Stimulated activated CD4-positive, alpha-beta T cell treated with anti-CD3 and anti-CD28 coated beads, Interleukin-4, amount 100 ng/mL, for 1 hour (primary cell): Measurements from ENCODE around the gene TRIP13.
"Not testable (repeated sequence)": the region's sequence is repeated elsewhere in the genome, so short reads cannot be mapped to it uniquely, and the experiment has no call there.

Source experiments
- DNase-seq: peaks from one replicate; pipeline ENCODE4 v3.0.0-alpha.2; 2020

TRIP13 gene

DNA sequence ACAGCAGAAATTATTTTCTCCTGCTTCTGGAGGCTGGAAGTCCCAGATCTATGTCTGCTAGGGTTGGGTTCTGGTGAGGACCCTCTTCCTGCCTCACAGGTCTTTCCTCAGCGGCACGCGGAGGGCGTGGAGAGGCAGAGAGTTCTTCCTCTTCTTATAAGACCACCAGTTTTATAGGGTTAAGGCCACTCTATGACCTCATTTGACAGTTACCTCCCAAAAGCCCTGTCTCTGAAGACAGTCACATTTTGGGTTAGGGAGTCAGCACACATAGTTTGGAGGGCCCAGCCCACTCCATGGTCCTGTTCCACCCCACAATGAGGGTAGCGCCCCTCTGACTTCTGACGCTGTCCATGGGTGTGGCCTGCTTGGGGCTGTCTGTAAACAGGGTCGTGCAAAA lies 46.7 kb downstream of the TRIP13 start:
- DNase-seq: no peak

DNA sequence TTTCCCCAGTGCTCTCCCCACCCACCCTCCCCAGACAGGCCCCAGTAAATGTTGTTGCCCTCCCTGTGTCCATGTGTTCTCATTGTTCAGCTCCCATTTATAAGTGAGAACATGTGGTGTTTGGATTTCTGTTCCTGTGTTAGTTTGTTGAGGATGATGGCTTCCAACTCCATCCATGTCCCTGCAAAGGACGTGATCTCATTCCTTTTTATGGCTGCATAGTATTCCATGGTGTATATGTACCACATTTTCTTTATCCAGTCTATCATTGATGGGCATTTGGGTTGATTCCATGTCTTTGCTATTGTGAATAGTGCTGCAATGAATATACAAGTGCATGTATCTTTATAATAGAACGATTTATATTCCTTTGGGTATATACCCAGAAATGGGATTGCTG lies 48.1 kb downstream of the TRIP13 start:
- DNase-seq: not testable (repeated sequence)

DNA sequence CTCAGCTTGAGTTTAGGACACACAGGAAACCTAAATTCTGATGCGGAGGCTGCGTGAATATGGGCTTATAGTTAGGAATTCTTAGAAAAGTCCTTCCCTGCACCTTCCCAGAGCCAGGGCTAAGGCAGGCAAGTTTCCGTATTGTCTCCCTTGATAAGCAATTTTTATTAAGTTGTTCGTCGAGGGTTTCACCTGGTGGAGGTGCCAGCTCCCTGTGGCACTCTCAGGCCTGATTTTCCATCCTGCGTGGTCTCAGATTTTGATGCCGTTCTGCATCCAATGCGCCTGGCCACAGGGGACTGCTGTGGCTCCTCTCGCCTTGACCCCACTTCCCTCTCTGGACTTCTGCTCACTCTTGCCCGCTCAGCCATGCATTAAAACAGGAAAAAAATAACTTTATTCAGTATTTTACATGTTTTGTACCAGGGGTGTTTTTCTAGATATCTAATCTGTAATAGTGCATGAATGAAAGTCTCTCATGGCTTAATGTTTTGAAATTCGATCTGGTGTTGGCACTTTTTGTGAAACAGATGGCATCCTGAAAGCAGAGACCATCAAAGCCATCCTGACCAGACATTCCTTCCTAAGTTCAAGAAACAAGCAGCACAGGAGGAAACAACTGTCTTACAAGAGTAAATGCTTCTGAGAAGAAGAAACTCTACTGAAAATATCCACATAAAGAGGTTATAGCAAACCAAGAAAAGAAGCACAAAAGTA lies 50.7 kb downstream of the TRIP13 start:
- no peak for DNase-seq

DNA sequence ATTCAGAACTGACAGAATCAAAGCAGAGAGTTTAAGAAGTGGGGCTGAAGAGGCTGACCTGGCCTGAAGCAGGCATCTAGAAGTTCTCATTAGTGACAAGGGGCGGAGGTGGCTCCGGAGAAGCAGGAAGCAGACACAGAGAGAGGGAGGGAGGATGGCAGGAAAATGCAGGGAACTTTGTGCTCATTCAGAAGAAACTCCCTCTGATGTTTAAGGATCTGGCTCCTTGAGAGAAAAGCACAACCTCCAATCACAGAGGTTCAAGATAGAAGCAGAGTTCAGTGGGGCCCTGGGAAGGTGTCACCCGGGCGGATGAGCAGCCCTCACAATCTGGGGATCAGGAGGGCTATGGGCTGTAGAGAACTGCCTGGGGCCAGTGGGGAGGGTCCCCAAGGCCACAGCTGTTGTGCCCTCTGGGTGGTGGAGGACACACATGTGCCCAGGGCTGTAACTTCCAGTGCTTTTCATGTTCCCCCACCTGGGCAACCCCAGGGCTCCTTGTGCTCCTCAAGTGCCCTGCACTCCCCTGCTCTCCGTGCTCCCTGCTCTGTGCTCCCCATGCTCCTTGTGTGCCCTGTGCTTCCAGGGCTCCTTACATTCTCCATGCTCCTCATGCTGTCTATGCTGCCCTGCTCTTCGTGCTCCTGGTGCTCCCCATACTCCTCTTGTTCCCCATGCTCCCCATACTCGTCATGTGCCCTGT lies 51.4 kb downstream of the TRIP13 start:
- DNase-seq: no peak

DNA sequence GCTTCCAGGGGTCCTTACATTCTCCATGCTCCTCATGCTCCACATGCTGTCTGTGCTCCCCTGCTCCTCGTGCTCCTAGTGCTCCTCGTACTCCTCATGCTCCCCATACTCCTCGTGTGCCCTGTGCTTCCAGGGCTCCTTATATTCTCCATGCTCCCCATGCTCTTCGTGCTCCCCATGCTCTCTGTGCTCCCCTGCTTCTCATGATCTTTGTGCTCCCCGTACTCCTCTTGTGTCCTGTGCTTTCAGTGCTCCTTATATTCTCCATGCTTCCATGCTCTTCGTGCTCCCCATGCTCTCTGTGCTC lies 51.9 kb downstream of the TRIP13 start:
- DNase-seq: no peak

DNA sequence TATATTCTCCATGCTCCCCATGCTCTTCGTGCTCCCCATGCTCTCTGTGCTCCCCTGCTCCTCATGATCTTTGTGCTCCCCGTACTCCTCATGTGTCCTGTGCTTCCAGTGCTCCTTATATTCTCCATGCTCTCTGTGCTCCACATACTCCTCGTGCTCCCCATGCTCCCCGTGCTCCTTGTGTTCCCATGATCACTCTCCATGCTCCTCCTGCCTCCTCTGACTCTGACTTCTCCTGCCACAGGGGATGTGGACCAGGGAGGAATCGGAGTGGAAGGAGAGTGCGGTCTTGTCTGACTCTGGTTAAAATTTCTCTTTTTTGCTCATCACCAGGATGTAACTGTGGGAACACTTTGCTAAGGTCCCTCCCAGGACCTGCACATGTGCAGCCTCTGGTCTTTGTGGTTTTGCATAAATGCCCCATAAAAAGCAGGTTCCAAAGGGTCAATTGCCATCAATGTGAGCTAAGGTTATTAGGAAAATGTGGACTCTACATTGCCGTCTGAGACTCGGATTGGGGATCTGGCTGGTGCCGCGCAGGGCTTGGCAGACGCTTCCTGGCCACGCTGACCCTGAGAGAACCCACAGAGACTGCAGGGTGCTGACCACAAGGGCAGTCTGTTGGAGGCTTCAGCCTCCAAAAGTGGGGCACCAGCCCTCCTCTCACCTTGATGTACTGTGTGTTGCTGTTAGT lies 52.5 kb downstream of the TRIP13 start:
- DNase-seq: no peak

DNA sequence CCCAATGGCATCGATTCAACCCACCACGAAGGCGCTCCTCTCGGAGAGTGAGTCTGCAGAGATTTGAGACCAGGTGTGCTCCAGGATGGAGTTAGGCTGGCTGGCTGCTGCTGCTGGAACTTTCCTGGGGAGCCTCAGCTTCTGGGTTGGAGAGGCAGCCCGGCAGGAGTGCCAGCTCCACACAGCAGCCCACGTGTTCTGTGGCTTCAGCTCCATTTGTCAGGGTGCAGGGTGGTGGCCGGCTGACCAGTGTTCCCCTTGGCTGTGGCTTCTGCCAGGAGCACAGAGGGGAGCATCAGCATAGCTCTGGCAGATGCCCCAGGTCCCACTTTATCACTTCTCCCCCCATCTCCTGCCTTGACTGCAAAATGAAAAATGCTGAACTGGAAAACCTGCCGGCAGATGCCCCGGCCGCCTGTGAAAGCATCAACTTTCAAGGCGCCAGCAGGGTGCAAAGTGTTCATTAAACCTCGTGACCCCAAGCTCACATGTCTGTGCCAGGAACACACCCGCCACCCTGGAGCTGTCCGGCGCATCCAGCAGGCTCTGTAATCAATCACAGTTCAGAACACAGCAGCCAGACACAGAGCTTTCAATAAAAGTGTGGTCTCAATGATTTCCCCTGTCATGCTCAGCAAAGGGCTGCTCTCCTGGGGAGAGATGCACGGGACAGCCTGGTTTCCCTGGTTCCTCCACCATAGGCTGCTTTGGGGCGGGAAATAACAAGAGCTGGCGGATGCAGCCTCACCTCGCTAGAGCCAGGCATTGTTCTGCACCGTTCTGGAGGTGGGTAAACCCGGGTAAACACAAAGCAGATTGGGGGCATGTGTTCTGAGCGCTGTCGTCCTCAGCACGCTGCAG lies 53.2 kb downstream of the TRIP13 start:
- DNase-seq: no peak

DNA sequence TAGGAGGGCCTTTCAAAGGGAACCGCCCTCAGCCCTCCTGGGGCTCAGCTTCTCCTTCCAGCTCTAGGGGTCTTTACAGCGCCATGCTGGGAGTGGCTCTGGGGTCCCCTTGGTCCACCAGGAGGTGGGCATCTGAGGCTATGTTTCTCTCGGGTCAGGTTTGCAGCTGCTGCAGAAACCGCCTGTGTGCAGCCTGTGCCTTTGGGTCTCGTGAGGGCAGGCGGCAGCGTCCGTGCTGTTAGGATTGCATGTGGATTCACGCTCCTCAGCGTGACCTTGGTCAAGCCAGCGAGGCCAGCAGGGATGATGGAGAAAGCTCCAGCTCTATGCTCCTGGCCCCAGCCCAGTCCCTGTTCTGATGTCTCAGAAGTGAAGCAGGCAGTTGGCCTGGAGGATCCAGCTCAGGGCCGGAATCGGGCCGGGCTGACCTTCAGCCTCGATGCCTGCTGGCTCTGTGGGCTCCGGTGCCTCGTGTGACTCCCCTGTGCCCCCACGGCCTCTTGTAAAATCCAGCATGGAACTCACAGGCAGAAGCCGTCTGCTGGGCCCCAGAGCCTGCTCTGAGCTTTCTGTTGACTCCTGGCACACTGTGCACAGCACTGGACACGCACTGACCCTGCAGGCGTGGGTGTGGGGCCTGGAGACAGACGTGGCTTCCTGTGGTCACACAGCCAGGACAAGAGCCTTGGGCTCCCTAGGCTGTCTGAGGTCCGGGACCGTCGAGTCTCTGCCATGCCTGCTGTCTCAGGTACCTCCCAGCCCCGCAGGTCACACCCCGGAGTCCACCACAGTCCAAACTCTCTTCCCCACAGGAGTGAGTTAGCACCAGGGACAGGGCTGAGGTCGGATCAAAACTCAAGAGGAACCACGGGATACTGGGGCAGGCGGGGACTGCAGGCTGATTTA lies 54.3 kb downstream of the TRIP13 start:
- DNase-seq: no peak

DNA sequence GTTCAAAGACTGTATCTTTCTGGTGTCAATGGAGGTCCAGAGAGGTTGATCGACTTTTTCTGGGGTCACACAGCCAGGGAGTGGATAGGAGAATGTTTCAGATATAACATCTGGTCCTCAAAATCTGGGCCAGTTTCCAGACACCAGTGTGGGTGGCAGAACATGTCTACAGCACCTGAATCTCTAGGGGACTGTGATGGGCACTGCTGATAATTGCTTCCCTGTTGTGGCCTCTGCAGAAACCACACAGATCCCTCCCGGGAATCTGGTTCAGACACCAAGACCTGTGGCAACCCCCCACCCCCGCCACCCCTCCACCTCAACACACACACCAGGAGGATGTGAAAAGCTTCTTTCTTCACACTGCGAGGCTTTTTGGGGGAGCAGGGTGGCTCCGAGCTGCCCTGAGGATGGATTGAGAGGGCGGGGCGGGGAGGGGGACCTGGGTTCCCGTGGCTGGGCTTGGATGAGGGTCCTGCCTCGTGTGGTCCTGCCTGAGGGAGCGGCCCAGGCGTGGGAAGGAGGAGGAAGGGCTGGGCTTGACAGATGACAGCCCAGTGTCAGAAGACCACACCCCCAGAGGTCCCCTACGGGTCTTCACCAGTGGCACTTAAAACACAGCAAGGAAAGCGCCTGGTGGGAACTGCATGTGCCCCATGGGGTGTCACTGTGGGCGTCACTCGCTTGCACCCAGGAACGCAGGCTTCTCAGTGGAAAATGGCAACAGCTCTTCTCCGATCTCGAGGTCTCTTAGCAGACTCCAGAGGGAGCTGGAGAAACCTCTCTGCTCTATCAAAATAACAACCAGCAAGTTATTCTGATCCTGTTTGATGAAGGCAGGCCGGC lies 55.2 kb downstream of the TRIP13 start:
- DNase-seq: no peak

DNA sequence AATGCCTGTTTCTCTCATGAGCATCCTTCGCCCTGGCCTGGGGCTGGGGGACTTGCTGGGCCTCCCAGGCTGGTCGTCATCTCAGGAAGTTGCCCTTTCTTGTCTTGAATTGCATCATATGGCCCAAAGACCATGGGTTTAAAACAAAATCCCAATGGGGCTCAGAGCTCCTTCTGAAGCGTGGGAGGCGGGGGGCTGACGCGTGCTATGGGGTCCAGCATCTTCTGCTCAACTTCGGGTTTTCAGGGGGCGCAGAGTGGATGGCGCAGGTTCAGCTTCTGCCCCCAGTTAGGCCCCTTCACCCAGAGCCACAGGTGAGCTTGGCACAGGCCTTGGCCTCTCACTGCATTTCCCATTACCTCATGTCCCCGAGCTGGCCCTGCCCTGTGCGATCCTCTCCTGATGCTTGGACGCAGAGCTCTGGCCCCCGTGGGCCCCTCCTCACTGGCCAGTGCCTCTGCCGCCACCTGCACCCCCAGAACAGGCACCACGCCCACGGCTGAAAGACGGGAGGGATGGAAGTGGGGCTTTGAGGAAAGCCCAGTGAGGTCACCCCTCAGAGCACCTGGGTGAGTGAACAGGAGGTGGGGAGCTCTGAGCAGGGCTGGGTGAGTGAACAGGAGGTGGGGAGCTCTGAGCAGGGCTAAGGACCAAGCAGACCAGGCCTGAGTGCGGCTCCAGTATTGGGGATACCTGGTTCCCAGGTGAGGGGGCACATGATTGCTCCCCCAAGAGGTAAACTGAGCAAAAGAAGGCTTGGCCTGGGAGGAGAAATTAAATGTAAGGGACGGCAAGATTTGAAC lies 56.0 kb downstream of the TRIP13 start:
- no peak for DNase-seq

DNA sequence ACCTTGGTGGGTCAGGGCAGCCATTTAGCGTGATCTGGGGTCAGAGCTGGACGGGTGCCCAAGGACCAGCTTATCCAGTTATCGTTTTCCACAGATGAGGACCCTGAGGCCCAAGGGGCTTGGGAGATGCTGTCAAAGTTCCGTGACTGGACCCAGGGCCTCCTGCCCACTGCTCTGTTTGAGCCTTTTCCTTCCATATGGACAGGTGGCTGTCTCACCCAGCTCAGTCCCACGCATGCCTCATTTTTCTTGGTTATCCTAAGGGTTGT lies 56.5 kb downstream of the TRIP13 start:
- no peak for DNase-seq

DNA sequence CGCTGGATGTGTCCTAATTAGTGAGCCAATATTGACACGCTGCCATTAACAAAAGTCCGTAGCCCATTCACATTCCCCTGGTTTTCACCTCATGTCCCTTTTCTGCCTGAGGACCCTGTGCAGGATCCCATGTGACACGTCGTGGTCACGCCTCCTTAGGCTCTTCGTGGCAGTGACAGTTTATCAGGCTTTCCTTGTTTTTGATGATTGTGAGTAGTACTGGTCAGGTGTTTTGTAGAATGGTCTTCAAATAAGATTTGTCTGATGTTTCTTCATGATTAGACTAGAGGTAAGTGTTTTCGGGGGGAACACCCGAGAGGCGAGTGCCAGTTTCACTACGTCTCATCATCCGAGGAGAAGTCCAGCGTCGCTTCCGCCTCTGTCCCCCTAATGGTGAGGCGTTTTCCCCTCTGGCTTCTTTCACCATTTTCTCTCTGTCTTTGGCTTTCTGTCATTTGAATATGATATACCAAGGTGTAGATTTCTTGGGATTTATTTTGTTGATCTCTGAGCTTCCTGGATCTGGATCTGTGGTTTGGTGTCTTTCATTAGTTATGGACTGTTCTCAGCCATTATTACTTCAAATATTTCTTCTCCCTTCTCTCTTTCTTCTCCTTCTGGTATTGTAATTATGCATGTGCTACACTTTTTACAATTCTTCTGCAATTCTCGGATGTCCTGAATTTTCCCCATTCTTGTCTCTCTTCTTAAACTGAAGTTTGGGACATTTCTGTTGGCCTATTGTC lies 57.3 kb downstream of the TRIP13 start:
- DNase-seq: no peak

DNA sequence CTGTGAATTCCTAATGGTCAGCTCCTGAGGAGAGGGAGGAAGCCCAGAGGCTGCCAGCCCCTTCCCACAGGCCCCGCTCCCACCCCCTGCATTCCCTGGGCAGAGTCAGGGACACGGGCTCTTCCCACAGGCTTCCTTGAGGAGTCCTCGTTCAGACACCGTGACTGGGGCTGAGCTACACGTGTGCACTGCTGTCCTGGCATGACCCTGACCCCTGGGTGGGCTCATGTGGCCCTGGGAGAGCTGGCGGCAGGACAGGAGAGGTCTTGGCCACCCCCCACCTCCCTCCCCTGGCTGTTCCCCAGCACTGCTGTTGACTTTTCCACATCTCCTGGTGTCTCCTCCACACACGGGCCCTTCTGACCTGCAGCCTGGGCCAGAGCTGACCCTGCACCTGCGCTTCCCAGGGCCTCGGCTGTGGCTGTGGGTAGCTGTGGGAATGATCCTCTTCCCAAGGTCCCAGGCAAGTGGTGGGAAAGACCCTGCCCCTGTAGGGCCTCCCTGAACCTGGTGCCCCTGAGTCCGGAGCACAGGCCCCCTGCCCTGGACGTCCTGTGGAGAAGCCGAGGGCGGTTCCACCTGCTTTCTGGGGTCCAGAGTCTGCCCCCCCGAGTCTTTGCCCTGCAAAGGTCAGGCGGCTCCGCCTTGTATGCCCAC lies 59.4 kb downstream of the TRIP13 start:
- no peak for DNase-seq

DNA sequence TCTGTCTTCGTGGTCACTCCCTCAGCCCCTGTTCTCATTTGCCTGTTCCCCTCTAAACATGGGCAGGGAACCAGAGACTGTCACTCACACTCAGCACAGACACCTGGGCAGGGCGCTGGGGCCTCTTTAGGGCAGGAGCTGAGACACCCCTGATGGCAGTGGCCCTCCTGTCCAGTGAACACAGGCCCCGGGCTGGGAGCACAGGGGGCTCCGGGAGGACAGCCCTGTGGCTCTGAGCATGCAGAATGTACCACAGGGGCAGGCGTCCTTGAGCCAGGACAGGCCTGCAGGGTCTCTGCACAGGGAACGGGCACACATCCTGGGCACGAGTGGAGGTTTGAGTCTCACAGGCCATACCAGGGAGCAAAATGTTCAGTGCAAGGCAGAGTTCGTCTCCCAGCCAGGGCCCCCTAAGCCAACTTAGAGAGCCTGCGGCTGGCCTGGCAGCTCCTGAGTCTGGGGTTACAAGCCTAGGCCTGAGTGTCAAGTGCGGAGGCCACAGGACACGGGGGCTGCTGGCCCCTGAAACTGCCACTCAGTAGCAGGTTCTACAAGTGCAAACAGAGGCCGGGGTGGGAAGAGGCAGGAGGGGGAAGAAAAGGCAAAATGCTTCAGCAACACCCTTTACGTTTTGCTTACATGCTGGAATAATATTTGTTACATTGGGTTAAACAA lies 60.0 kb downstream of the TRIP13 start:
- DNase-seq: no peak

DNA sequence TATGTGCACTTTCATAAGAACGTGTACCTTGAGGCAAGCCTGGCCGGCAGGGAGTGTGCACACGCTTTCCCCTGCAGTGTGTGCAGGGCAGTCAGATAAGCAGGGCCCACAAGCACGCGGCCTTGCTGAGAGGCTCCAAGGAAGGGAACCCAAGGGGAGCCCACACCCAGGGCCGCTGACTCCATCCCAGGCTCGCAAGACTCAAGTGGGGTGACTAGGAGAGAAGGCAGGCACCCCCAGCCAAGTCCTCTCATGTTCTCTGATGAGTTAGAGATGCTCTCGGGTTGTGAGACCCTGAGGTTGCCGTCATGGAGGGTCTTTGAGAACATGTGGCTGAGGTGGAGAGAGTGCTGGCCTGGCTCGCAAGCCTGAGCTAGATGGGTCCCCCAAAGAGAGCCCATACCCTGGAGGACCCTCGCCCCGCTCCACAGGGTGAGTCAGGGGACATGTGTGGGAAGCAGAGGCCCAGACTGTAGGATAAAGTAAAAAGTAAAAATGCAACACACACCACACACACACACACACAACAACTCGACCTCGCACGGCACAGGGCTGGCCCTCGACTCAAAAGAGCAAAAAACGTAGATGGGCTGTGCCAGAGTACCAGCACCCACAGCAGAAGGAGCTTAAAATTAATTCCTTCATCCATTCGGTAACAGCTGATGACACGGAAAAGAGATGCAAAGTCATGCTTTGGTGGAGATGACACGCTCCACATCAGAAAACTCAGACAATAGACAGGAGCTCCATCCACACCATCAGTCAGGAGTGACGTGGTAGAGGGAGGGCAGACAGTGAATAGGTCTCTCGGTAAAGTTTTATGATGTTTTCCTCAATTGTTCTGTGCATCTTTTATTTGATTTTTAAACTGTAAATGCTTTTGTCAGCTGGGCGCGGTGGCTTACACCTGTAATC lies 61.1 kb downstream of the TRIP13 start:
- no peak for DNase-seq

DNA sequence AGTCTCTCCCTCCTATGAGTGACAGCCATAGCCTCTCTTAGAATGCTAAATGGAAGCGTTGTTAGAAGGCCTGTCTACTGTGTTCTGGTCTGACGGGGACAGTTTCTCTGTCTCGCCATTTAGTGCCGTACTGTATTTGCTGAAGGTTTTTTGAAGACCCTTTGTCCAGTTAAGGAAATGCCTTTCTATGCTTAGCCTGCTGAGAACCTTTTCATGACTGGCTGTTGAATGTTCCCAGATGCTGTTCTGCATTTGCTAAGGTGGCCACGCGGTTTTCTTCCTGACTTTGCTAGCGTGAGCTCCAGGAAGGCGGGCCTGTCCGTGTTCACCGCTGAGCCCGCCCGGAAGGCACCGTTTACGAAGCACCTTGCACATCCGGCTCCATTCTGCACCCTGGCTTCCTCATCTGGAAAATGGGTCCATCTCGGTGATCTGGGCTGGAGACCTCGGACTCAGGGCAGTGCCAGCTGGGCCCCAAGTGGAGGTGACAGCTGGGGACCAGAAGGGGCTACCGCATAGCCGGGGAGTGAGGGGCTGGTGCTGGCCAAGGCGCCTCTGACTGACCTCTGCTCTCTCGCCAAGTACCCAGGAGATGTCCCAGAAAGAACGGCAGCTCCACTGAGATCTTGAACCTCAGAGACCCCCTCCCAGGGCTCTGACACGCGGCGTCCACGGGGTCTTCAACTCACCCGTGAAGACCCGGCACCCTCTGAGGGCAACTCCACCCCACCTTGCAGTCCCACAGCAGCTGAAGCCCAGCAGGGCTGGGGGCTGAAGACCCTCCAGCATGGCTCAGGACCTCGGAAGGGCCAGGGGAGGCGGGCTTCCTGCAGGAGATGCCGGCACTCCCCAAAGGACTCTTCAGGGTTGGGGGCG lies 63.4 kb downstream of the TRIP13 start:
- DNase-seq: no peak
